Muscle of arm (tissue), 14 donors: ENCODE results near the gene CALCB. TPM values are rescaled to one million over a fixed set of nuclear protein-coding genes. Genes with fewer than 3 reads are reported as not detected.
"Not testable (repeated sequence)": the region's sequence is repeated elsewhere in the genome, so short reads cannot be mapped to it uniquely, and the experiment has no call there.

Source experiments
- DNase-seq: peaks from one replicate; pipeline ENCODE4 v3.0.0-alpha.2; 2013
- long read RNA-seq, 11 donors: transcript quantifications; one replicate each; lab custom pipeline, GENCODE V29; 2026
- polyA plus RNA-seq, 12 donors: library from polyadenylated mRNA; unstranded; fragments of 120-200 nt; gene quantifications; one replicate each; pipeline ENCODE4 v1.2.1, GENCODE V29; 2013; ENCODE audit not compliant: insufficient read length in 12 of 12

The CALCB gene
- 1 to 10 TPM in 4 of 12 donors, under 1 TPM in 5, not detected in 3; 0.15 to 3.0 (median 0.46) TPM for polyA plus RNA-seq
- long read RNA-seq, donor 1, transcript CALCB-201 (5 exons, 1,070 nt): major isoform, 5 of 5 reads
- long read RNA-seq, donor 1, partial matches to known transcripts: 0 of 5 reads
- long read RNA-seq, donor 1, other reads (novel, unspliced or antisense): 0 of 5 reads
- long read RNA-seq, donor 2, partial matches to known transcripts: 0 of 2 reads
- long read RNA-seq, donor 2, other reads (novel, unspliced or antisense): 0 of 2 reads
- long read RNA-seq, donor 3: 0 reads
- long read RNA-seq, donor 4, partial matches to known transcripts: 0 of 2 reads
- long read RNA-seq, donor 4, other reads (novel, unspliced or antisense): 0 of 2 reads
- long read RNA-seq, donor 5: 0 reads
- long read RNA-seq, donor 6: 0 reads
- long read RNA-seq, donor 7: 0 reads
- long read RNA-seq, donor 8: 0 reads
- long read RNA-seq, donor 9, partial matches to known transcripts: 0 of 1 reads
- long read RNA-seq, donor 9, other reads (novel, unspliced or antisense): 0 of 1 reads
- long read RNA-seq, donor 10, partial matches to known transcripts: 0 of 2 reads
- long read RNA-seq, donor 10, other reads (novel, unspliced or antisense): 0 of 2 reads
- long read RNA-seq, donor 11: 0 reads

GRCh38 chr11:15073361-15074205, at the start of gene CALCB:
CALCB (plus strand) TSS chr11:15073593; CDS start chr11:15074719, 1,126 bp downstream.
- DNase-seq: no peak

DNA sequence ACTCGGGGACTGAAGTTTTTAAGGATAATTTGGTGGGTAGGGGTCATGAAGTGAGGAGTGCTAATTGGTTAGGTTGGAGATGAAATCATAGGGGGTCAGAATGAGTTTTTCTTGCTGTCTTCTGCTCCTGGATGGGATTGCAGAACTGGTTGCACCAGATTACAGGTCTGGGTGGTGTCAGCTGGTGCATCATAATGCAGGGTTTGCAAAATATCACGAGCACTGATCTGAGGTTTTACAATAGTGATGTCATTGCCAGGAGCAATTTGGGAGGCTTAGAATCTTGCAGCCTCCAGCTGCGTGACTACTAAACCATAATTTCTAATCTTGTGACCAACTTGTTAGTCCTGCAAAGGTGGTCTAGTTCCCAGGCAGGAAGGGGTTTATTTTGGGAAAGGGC, 46.4 kb upstream of the CALCB start:
- DNase-seq: no peak

DNA sequence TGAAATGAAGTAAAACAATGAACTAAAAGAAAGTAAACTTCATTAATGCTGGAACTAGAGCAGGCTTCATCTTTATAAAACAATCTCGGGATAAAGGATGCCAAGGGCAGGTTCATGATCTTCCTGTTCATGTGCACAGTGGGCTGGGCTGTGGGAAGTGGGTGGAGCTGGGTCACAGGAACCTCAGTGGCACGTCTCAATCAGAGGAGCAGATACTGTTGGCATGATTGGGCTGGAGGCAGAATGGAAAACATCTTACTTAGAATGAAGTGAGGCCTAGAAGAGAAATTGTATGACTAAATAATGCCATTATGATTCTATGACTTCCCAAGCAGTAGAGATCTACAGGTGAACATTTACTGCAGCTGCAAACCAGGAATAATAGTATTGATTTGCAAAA, 45.4 kb upstream of the CALCB start:
- DNase-seq: no peak

DNA sequence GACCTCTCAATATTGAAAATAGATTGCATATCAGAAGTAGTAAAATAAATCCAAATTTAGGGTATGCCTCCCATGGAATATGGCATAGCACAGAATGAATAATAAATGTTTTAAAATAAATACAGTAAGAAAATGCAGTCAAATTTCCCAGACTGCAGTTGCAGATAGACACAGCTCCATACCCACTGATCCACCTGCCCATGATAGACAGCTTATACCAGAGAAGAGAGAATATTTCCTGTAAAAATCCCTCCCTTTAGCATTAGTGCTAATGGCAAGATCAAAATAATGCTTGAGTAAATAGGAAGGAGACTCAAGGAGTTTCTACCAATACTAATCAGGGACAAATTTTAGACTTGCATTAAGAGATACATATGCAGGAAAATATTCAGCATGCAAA, 45.0 kb upstream of the CALCB start:
- DNase-seq: no peak

GRCh38 chr11:15031945-15032344, 41.4 kb upstream of the CALCB start:
- not testable (repeated sequence) for DNase-seq

- no peak for DNase-seq
Observed at GRCh38 chr11:15034687-15035267, 38.6 kb upstream of the CALCB start.

GRCh38 chr11:15035283-15035682, 38.1 kb upstream of the CALCB start:
- no peak for DNase-seq

GRCh38 chr11:15038963-15039362, 34.4 kb upstream of the CALCB start:
- no peak for DNase-seq

DNA sequence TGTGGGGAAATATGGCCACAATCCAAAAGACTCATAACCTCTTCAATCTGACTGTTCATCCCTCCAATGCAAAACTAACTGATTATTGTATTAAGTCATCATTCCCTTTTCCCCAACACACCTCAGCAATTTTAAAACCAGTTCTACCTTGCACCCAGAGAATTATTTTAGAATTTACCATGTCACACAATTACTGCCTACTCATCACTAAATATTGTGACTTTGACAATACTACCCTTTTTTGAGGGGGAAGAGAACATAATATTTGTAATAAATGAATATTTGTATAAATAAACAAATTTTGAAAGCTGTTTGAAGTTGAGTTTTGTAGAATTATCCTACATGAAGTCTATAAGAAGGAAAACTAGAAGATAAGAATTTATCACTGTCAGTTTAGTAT, 28.2 kb upstream of the CALCB start:
- DNase-seq: no peak

- DNase-seq: no peak
Observed at GRCh38 chr11:15045891-15046290, 27.5 kb upstream of the CALCB start.

DNA sequence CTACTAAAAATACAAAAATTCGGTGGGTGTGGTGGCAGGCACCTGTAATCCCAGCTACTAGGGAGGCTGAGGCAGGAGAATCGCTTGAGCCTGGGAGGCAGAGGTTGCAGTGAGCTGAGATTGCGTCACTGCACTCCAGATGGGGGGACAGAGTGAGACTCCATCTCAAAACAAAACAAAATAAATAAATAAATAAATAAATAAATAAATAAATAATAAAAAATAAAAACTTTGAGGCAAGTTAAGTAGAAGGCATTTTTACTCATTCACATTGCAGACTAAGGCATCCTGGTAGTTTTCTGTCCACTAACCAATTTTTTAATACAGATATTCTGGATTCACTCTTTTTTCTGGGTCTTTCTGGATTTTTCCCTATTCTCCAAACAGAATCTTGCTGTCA, 26.7 kb upstream of the CALCB start:
- DNase-seq: not testable (repeated sequence)

DNA sequence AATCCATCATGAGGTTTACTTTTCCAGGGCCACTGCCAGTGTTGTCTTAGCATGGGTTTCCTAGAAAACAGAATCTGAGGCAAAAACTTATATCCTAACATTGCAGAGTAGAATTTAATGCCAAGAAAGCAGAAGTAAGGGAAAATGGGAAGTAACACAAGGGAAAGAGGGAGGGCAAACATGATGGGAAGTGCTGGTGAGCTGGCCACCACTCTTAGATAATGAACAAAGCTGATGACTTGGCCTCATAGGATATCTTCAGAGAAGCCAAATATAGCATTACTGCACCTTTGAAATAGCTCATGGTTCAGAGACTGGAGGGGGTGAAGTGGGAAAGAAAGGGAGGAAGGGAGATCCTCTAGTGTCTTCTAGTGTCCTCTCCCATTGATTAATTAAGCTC, 24.8 kb upstream of the CALCB start:
- DNase-seq: no peak

- no peak for DNase-seq
Observed at GRCh38 chr11:15053191-15053685, 20.2 kb upstream of the CALCB start.

- DNase-seq: no peak
Observed at GRCh38 chr11:15055620-15056356, 17.6 kb upstream of the CALCB start.

DNA sequence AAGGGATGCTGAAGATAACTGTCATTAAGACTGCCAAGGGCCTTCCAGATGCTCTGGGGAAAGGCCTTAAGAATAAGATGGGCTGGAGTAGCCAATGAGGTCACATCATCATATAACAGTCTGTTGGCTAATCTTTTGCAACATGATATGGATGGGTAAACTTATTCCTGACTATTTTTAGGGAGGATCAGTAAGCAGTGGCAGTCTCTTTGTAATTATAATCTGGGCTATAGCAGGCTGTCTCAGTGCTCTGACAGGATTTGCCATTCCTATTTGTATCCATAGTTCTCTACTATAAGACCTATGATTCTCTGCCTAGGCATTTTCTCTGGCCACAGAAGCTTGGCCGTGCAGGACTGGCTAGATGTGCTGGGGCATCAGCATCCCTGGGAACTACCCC, 16.1 kb upstream of the CALCB start:
- DNase-seq: no peak

GRCh38 chr11:15059132-15059915, 14.1 kb upstream of the CALCB start:
- no peak for DNase-seq

- no peak for DNase-seq
Observed at GRCh38 chr11:15062599-15062998, 10.8 kb upstream of the CALCB start.

DNA sequence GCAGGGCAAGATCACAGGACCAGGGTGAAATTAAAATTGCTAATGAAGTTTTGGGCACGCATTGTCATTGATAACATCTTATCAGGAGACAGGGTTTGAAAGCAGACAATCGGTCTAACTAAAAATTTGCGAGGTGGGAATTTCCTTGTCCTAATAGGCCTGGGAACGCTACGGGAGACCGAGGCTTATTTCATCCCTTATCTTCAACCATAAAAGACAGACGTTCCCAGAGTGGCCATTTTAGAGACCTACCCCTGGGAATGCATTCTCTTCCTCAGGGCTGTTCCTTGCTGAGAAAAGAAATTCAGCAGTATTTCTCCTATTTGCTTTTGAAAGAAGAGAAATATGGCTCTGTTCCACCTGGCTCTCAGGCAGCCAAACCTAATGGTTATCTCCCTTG, 3.6 kb upstream of the CALCB start:
- DNase-seq: not testable (repeated sequence)

GRCh38 chr11:15071556-15072255, 1.7 kb upstream of the CALCB start:
- DNase-seq: no peak
